ENCODE data around the gene BAZ2A.

- TF ChIP-seq CTCF (IDR thresholded peaks at IDR 0.05), result no peak
- no peak for TF ChIP-seq POLR2A (IDR thresholded peaks at IDR 0.05)
Measured at GRCh38 chr12:56634242-56634836, 4.2 kb upstream of the BAZ2A start.
